ENCODE results near the gene ZNRF1. TPM values are rescaled to one million over a fixed set of nuclear protein-coding genes. Genes with fewer than 3 reads are reported as not detected.

The ZNRF1 gene
- total RNA-seq, 5 donors from 2014 or later (not counting 1 experiment from before 2014, with no cell fraction given) = 5.5 to 7.8 (median 7.5) TPM

DNA sequence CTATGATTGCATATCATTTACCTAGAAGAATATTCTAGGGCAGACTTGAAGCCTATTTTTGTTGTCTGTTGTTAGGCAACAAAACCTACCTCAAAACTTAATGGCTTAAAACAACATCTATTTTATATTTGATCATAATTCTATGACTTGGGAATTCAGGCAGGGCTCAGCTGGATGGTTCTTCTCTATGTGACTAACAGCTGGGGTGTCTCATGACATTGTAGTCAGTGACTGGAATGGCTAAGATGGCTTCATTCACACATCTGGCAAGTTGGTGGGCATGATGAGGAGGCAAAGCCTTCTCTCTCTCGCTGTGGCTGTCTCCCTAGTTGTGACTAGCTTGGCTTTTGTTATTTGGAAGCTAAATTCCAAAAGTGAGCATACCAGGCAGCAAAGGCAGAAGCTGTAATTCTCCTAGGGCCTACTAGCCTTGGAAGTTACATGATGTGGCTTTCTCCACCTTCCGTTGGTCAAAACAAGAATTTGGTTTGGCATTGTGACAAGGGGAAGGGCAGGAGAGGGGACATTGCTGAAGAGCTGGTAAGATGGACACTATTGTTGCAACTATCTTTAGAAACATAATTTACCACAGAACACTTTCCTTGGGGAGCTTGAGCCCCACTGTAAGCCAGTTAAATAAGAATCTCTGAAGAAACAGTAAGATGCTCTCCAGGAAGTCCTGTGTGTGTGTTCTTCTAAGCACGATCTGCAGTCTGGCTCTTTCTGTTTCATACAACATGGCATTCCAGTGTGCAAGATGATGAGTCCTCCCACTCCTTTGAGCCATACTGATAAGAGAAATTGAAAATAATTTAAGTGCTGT, 39.4 kb downstream of the ZNRF1 start:
- H3K9me3 Mint-ChIP-seq = peaks cover 0 to 5% (median 0%) of the 10 kb centered on the region in 3 donors
- peak overlapping the region in 1 of 3 donors; percentile 12 for H3K4me3 Mint-ChIP-seq
- WGBS (ENCODE audit: insufficient coverage) = 33% methylated on average over 1 of the region's 3 CpGs
- Histone ChIP-seq H3K27me3 (replicated peaks in 1 of 2; ENCODE audit: control insufficient read depth in 2 of 2, extremely low read depth in 1 of 2, insufficient read depth in 2 of 2, low read length in 1 of 2) (no peaks in the 10 kb centered on the region), H3K4me1 (ENCODE audit: control insufficient read depth in 1 of 2, extremely low read depth in 1 of 2, insufficient read depth in 2 of 2, low read length in 2 of 2) (peaks cover 0 to 8% of the 10 kb centered on the region in 2 experiments), H3K27ac (ENCODE audit: low read length) (no peak overlapping the region), H3K9me3 (no peaks in the 10 kb centered on the region), H3K4me3 (ENCODE audit: control insufficient read depth in 1 of 2, extremely low read depth in 1 of 2, low read length in 1 of 2) (no peak overlapping the region), H3K36me3 (ENCODE audit: control insufficient read depth in 2 of 2, extremely low read depth in 1 of 2, insufficient read depth in 1 of 2, low read length in 1 of 2) (no peaks in the 10 kb centered on the region)
- CTCF ChIA-PET = no interaction called here
- peaks cover 11 to 28% (median 17%) of the 10 kb centered on the region in 3 donors for H3K4me1 Mint-ChIP-seq
- peaks cover 12% of the 10 kb centered on the region for H3K36me3 Mint-ChIP-seq
- no peaks in the 10 kb centered on the region for H3K27me3 Mint-ChIP-seq
- no peak for ATAC-seq (replicated peaks in 1 of 4)
- POLR2A ChIA-PET = interaction anchor here in 1 of 2 donors (0.6 kb wide), 1 partner anchor 394 kb away, joined by 5 read pairs; no protein-coding TSS in a partner anchor
- DNase-seq = peak in 1 of 35 experiments; percentile 11
- peak overlapping the region; percentile 43 to 71 for H3K27ac Mint-ChIP-seq

- Mint-ChIP-seq H3K36me3 (peaks cover 12% of the 10 kb centered on the region), H3K9me3 (peaks cover 0 to 5% (median 0%) of the 10 kb centered on the region in 3 donors), H3K4me1 (peaks cover 13 to 32% (median 19%) of the 10 kb centered on the region in 3 donors), H3K4me3 (no peak overlapping the region), H3K27me3 (no peaks in the 10 kb centered on the region), H3K27ac (peak overlapping the region in 1 of 2 donors; percentile 39)
- ChIA-PET CTCF (interaction anchor here in 1 of 2 donors (0.6 kb wide), 1 partner anchor 42 kb away, joined by 3 read pairs; no protein-coding TSS in a partner anchor), POLR2A (no interaction called here)
- no peak for ATAC-seq (replicated peaks in 1 of 4)
- H3K36me3 ChIP-seq (ENCODE audit: control insufficient read depth in 2 of 2, extremely low read depth in 1 of 2, insufficient read depth in 1 of 2, low read length in 1 of 2) = no peaks in the 10 kb centered on the region
- no peak overlapping the region for H3K27ac ChIP-seq (ENCODE audit: low read length)
- H3K4me1 ChIP-seq (ENCODE audit: control insufficient read depth in 1 of 2, extremely low read depth in 1 of 2, insufficient read depth in 2 of 2, low read length in 2 of 2) = peaks cover 0 to 8% of the 10 kb centered on the region in 2 experiments
- no peaks in the 10 kb centered on the region for H3K27me3 ChIP-seq (replicated peaks in 1 of 2; ENCODE audit: control insufficient read depth in 2 of 2, extremely low read depth in 1 of 2, insufficient read depth in 2 of 2, low read length in 1 of 2)
- H3K4me3 ChIP-seq (ENCODE audit: control insufficient read depth in 1 of 2, extremely low read depth in 1 of 2, low read length in 1 of 2) = no peak overlapping the region
- 67% methylated on average over 3 of the region's 6 CpGs for WGBS (ENCODE audit: insufficient coverage)
- H3K9me3 ChIP-seq = no peaks in the 10 kb centered on the region
- DNase-seq = no peak
Observed at GRCh38 chr16:75039941-75040340, 41.1 kb downstream of the ZNRF1 start.

DNA sequence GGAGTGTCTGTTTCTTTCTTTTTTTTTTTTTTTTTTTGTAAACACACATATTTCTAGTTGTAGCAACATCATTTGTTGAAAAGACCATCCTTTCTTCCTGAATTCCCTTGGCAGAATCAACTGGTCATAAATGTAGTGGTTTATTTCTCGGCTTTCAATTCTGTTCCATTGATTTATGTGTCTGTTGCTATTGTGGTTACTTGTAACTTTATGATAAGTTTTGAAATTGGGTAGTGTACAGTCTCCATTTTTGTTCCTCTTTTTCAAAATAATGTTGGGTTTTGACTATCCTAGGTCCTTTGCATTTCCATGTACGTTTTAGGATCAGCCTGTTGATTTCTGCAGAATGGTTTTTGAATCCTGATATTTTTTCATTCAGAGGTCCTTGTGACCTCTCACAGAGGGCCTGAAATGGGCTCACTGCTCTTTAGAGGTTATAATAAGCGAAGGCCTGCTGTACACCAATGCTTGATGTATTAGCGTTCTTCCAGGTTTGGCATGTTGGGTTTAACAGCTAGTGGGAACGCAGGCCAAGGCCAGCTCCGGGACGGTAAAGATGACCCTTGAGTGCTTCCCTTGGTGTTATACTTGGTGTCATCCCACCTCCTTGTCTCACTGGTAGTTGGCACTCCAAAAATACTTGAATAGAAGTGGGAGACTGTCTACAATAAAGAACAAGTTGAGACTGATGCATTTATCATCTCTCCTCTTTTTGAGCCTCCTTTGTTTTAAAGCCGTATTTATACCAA, 43.8 kb downstream of the ZNRF1 start:
- DNase-seq (no peak), ATAC-seq (replicated peaks in 1 of 4) (no peak)
- Mint-ChIP-seq H3K4me3 (no peak overlapping the region), H3K9me3 (peaks cover 0 to 4% (median 0%) of the 10 kb centered on the region in 3 donors), H3K36me3 (peaks cover 6% of the 10 kb centered on the region), H3K27ac (no peak overlapping the region), H3K4me1 (peaks cover 14 to 32% (median 17%) of the 10 kb centered on the region in 3 donors), H3K27me3 (no peaks in the 10 kb centered on the region)
- no peaks in the 10 kb centered on the region for H3K9me3 ChIP-seq
- H3K27ac ChIP-seq (ENCODE audit: low read length) = no peak overlapping the region
- ChIA-PET CTCF (no interaction called here), POLR2A (interaction anchor here in 1 of 2 donors (0.7 kb wide), 1 partner anchor 14 kb away, joined by 9 read pairs; no protein-coding TSS in a partner anchor)
- no peak overlapping the region for H3K4me3 ChIP-seq (ENCODE audit: control insufficient read depth in 1 of 2, extremely low read depth in 1 of 2, low read length in 1 of 2)
- WGBS (ENCODE audit: insufficient coverage) = 95% methylated on average over 4 of the region's 8 CpGs
- H3K4me1 ChIP-seq (ENCODE audit: control insufficient read depth in 1 of 2, extremely low read depth in 1 of 2, insufficient read depth in 2 of 2, low read length in 2 of 2) = peaks cover 0 to 8% of the 10 kb centered on the region in 2 experiments
- no peaks in the 10 kb centered on the region for H3K36me3 ChIP-seq (ENCODE audit: control insufficient read depth in 2 of 2, extremely low read depth in 1 of 2, insufficient read depth in 1 of 2, low read length in 1 of 2)
- no peaks in the 10 kb centered on the region for H3K27me3 ChIP-seq (replicated peaks in 1 of 2; ENCODE audit: control insufficient read depth in 2 of 2, extremely low read depth in 1 of 2, insufficient read depth in 2 of 2, low read length in 1 of 2)

- Histone ChIP-seq H3K27ac (ENCODE audit: low read length) (no peak overlapping the region), H3K4me3 (ENCODE audit: control insufficient read depth in 1 of 2, extremely low read depth in 1 of 2, low read length in 1 of 2) (no peak overlapping the region), H3K36me3 (ENCODE audit: control insufficient read depth in 2 of 2, extremely low read depth in 1 of 2, insufficient read depth in 1 of 2, low read length in 1 of 2) (no peaks in the 10 kb centered on the region), H3K9me3 (no peaks in the 10 kb centered on the region), H3K27me3 (replicated peaks in 1 of 2; ENCODE audit: control insufficient read depth in 2 of 2, extremely low read depth in 1 of 2, insufficient read depth in 2 of 2, low read length in 1 of 2) (no peaks in the 10 kb centered on the region), H3K4me1 (ENCODE audit: control insufficient read depth in 1 of 2, extremely low read depth in 1 of 2, insufficient read depth in 2 of 2, low read length in 2 of 2) (peaks cover 0 to 5% of the 10 kb centered on the region in 2 experiments)
- Mint-ChIP-seq H3K36me3 (peaks cover 2% of the 10 kb centered on the region), H3K4me3 (no peak overlapping the region), H3K9me3 (no peaks in the 10 kb centered on the region), H3K4me1 (peaks cover 14 to 33% (median 14%) of the 10 kb centered on the region in 3 donors), H3K27ac (peak overlapping the region in 1 of 2 donors; percentile 64), H3K27me3 (no peaks in the 10 kb centered on the region)
- no peak for DNase-seq
- ChIA-PET POLR2A (no interaction called here), CTCF (interaction anchor here in 1 of 2 donors (0.6 to 1.7 kb wide), 2 partner anchors 29 to 68 kb away, joined by 4 to 5 read pairs; no protein-coding TSS in a partner anchor)
- ATAC-seq (replicated peaks in 1 of 4) = no peak
- WGBS (ENCODE audit: insufficient coverage) = no CpG with 5 or more reads among the region's 2 CpGs
Observed at GRCh38 chr16:75043175-75043895, 44.5 kb downstream of the ZNRF1 start.

DNA sequence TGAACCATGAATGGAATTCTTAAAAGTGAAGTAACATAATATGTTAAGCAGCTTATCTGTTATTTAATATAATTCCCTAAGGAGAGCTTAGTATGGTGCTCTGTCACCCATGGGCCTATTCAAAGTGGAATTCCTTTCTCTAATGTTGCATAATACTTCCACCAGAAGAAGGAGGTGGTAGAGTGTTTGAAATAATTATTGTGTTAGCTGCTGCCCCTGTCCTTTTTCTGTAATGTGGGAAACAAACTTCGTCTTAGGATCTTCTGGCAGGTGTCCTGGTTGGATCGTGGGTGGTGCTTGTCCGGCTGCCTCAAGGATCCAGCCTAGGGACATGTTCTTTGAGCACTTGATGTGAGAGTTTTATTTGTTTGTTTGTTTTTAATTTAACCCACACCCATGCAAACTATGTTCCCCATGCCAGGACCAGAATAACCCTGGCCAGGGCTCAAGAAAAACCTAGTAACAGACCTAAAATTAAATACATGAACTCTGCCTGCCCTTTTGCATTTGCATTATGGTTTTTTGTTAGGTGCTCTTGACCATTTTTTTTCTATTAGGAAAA, 46.1 kb downstream of the ZNRF1 start:
- H3K4me3 Mint-ChIP-seq = no peak overlapping the region
- no peak overlapping the region for H3K4me3 ChIP-seq (ENCODE audit: control insufficient read depth in 1 of 2, extremely low read depth in 1 of 2, low read length in 1 of 2)
- ChIA-PET CTCF (interaction anchor here in 1 of 2 donors (1.7 kb wide), 1 partner anchor 66 kb away, joined by 4 read pairs; no protein-coding TSS in a partner anchor), POLR2A (no interaction called here)
- DNase-seq (no peak), ATAC-seq (replicated peaks in 1 of 4) (no peak)
- H3K4me1 Mint-ChIP-seq = peaks cover 8 to 25% (median 8%) of the 10 kb centered on the region in 3 donors
- no peak overlapping the region for H3K27ac Mint-ChIP-seq
- no peaks in the 10 kb centered on the region for H3K36me3 ChIP-seq (ENCODE audit: control insufficient read depth in 2 of 2, extremely low read depth in 1 of 2, insufficient read depth in 1 of 2, low read length in 1 of 2)
- H3K4me1 ChIP-seq (ENCODE audit: control insufficient read depth in 1 of 2, extremely low read depth in 1 of 2, insufficient read depth in 2 of 2, low read length in 2 of 2) = peaks cover 0 to 4% of the 10 kb centered on the region in 2 experiments
- no peaks in the 10 kb centered on the region for H3K9me3 Mint-ChIP-seq
- peaks cover 6% of the 10 kb centered on the region for H3K36me3 Mint-ChIP-seq
- H3K9me3 ChIP-seq = no peaks in the 10 kb centered on the region
- H3K27me3 ChIP-seq (replicated peaks in 1 of 2; ENCODE audit: control insufficient read depth in 2 of 2, extremely low read depth in 1 of 2, insufficient read depth in 2 of 2, low read length in 1 of 2) = no peaks in the 10 kb centered on the region
- no peak overlapping the region for H3K27ac ChIP-seq (ENCODE audit: low read length)
- H3K27me3 Mint-ChIP-seq = no peaks in the 10 kb centered on the region
- no CpG with 5 or more reads among the region's 3 CpGs for WGBS (ENCODE audit: insufficient coverage)

All from T-cell (primary cell).